Esophagus muscularis mucosa (tissue), 4 donors: Measurements from ENCODE around the gene CCNJL. TPM values are rescaled to one million over a fixed set of nuclear protein-coding genes. Genes with fewer than 3 reads are reported as not detected.

Experiments used
- DNase-seq: peaks from one replicate; pipeline ENCODE4 v3.0.0-alpha.2; 2017; ENCODE audit errors: extremely low spot score
- H3K27ac ChIP-seq, 4 donors: fragments of 200-600 bp; sonication (generic); replicated peaks in 1 of 4; 1 replicate in 3 of 4; 2 replicates in 1 of 4; pipeline ENCODE4 v1.5.1; 2016 to 2019; ENCODE audit warnings: mild to moderate bottlenecking in 1 of 4
- H3K27me3 ChIP-seq, 4 donors: fragments of 200-600 bp; sonication (generic); one replicate each; pipeline versions ENCODE4 v1.5.1 to v1.6.0; 2016 to 2019
- H3K36me3 ChIP-seq, 4 donors: fragments of 200-600 bp; sonication (generic); one replicate each; pipeline ENCODE4 v1.5.1; 2016 to 2019
- H3K4me1 ChIP-seq, 4 donors: fragments of 200-600 bp; sonication (generic); one replicate each; pipeline ENCODE4 v1.5.1; 2016 to 2019
- H3K4me3 ChIP-seq, 4 donors: fragments of 200-600 bp; sonication (generic); 1 replicate in 2 of 4; 2 replicates in 2 of 4; pipeline ENCODE4 v1.5.1; 2016 to 2019; ENCODE audit warnings: mild to moderate bottlenecking in 4 of 4, moderate library complexity in 1 of 4
- H3K9me3 ChIP-seq, 4 donors: fragments of 200-600 bp; sonication (generic); 1 replicate in 3 of 4; 2 replicates in 1 of 4; pipeline ENCODE4 v1.5.1; 2016 to 2019
- EP300 ChIP-seq: sonication (generic); formaldehyde crosslinking; IDR thresholded peaks from one replicate; pipeline ENCODE4 v1.6.1; 2017; ENCODE audit warnings: antibody characterized with exemption
- POLR2A ChIP-seq: fragments of 450-650 bp; IDR thresholded peaks from one replicate; pipeline ENCODE4 v1.6.1; 2017; ENCODE audit warnings: antibody characterized with exemption, moderate library complexity, mild to moderate bottlenecking, low read depth
- POLR2AphosphoS5 ChIP-seq, 2 donors: sonication (generic); formaldehyde crosslinking; IDR thresholded peaks; one replicate each; pipeline ENCODE4 v1.6.1; 2017; ENCODE audit warnings: antibody characterized with exemption in 2 of 2
- WGBS: methylation state at CpG from one replicate; pipeline ENCODE4 v1.1.5; 2018; 5-methylcytosine and 5-hydroxymethylcytosine counted together
- intact Hi-C: fragments of 100-400 bp; cut with DNase I; formaldehyde crosslinking; loops from one replicate; pipeline ENCODE4 v1.15.1; 2023
- total RNA-seq, 4 donors: library from RNA; depleted of rRNA; stranded (reverse); fragments of >200 nt; gene quantifications; one replicate each; pipeline versions ENCODE4 v1.1.0 to v1.2.1, GENCODE V29; 2016
- TF ChIP-seq, protein P1 (sequence below), 3 experiments: fragments of 200-600 bp in 2 of 3; fragments of 450-650 bp in 1 of 3; sonication (generic) in 2 of 3; IDR thresholded peaks; one replicate each; pipeline ENCODE4 v1.5.1; 2017 to 2019; ENCODE audit warnings: antibody characterized with exemption in 3 of 3, mild to moderate bottlenecking in 2 of 3, moderate library complexity in 1 of 3

The CCNJL gene
- total RNA-seq, 4 donors from 2014 or later = 0.83 to 2.5 (median 1.3) TPM

DNA sequence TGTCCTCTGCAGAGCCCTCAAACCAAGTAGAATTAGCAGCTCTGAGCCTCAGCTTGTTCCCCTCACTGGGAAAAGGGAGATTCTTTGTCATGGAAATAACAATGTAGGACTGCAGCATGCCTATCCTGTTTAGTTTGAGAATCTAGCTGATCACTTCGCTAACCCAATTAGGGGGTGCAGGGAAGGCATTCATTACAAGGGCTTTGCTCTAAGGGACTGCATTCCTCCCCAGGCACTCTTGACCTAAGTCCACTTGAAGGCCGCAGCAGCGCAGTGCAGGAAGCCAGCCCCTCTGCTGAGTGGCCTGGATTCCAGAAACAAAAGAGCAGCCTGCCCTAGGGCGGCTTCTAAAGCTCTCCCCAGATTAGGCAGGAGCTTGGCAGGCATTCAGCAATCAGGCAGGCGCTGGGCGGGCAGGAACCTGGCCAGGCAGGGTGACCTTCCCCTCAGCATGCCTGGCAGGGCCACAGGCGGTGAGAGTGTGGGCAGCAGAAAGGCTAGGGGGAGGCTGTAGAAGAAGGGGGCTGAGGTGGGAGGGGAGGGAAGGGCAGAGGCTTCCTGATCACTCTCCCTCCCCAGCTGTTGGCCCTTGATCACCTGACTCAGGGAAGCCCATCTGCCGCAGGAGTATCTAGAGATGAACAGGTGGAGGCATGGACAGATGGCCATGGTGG, 24.8 kb downstream of the CCNJL start:
- no peak for DNase-seq
- Histone ChIP-seq H3K27ac (peak overlapping the region; percentile 3 to 45 (median 22)), H3K36me3 (no peaks in the 10 kb centered on the region), H3K4me3 (no peak overlapping the region), H3K27me3 (no peaks in the 10 kb centered on the region), H3K4me1 (peaks cover 13 to 18% (median 17%) of the 10 kb centered on the region in 4 donors), H3K9me3 (no peaks in the 10 kb centered on the region)
- intact Hi-C loops = no loop called here
- TF ChIP-seq POLR2A = no peak
- peak in 1 of 2 donors; percentile 31 for TF ChIP-seq POLR2AphosphoS5 (IDR thresholded peaks at IDR 0.05)
- WGBS = 33% methylated on average over 5 of the region's 8 CpGs

DNA sequence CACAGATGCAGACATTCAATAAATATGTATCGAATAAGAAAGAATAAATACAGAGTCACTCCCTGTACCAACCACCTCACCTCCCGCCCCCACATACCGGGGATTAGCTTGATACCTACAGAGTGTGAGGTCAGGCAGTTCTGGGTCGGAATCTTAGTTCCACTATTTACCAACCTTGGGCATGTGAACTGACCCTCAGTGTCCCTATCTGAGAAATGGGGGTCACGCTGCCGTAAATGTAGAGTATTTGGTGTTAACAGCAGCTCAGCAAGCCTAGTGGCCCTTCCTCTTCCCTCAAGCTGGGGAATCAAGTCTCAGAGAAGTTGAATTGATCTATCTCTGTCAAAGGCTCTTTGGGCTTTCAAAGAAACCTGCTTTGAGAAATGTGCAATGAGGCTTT, 25.4 kb downstream of the CCNJL start:
- H3K9me3 ChIP-seq = no peaks in the 10 kb centered on the region
- WGBS = 90% methylated on average over 6 of the region's 6 CpGs
- intact Hi-C loops = no loop called here
- DNase-seq = no peak
- no peak for TF ChIP-seq EP300
- no peak for TF ChIP-seq POLR2A
- TF ChIP-seq POLR2AphosphoS5 (IDR thresholded peaks at IDR 0.05) = no peak
- TF ChIP-seq, protein P1, sequence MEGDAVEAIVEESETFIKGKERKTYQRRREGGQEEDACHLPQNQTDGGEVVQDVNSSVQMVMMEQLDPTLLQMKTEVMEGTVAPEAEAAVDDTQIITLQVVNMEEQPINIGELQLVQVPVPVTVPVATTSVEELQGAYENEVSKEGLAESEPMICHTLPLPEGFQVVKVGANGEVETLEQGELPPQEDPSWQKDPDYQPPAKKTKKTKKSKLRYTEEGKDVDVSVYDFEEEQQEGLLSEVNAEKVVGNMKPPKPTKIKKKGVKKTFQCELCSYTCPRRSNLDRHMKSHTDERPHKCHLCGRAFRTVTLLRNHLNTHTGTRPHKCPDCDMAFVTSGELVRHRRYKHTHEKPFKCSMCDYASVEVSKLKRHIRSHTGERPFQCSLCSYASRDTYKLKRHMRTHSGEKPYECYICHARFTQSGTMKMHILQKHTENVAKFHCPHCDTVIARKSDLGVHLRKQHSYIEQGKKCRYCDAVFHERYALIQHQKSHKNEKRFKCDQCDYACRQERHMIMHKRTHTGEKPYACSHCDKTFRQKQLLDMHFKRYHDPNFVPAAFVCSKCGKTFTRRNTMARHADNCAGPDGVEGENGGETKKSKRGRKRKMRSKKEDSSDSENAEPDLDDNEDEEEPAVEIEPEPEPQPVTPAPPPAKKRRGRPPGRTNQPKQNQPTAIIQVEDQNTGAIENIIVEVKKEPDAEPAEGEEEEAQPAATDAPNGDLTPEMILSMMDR (IDR thresholded peaks at IDR 0.05) = no peak
- H3K4me1 ChIP-seq = peaks cover 13 to 18% (median 17%) of the 10 kb centered on the region in 4 donors
- no peaks in the 10 kb centered on the region for H3K27me3 ChIP-seq
- H3K27ac ChIP-seq = peak overlapping the region in 1 of 4 donors; percentile 45
- H3K4me3 ChIP-seq = no peak overlapping the region
- H3K36me3 ChIP-seq = no peaks in the 10 kb centered on the region

DNA sequence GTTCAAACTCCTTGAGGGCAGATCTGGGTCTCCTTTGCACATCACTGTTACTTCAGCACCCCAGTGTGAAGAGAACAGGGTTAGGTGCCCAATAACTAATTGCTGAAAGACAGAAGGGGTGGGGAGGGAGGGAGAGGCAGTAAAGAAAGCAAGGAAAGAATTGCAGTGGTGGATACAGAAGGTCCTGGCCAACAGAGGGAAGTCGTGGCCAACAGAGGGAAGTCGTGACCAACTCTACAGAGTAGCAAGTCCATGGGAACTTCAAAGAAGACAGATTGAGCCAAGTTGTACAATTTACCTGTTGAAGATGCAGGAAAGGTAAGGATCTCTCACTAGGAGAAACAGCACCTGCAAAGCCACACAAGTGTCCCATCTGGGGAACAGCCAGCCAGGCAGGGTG, 27.0 kb downstream of the CCNJL start:
- Histone ChIP-seq H3K27me3 (no peaks in the 10 kb centered on the region), H3K4me1 (peaks cover 13 to 18% (median 17%) of the 10 kb centered on the region in 4 donors), H3K36me3 (peaks cover 0 to 1% (median 0%) of the 10 kb centered on the region in 4 donors), H3K27ac (no peak overlapping the region), H3K4me3 (no peak overlapping the region), H3K9me3 (no peaks in the 10 kb centered on the region)
- TF ChIP-seq, protein P1 (IDR thresholded peaks at IDR 0.05) = no peak
- TF ChIP-seq EP300 (no peak), POLR2AphosphoS5 (IDR thresholded peaks at IDR 0.05) (no peak), POLR2A (no peak)
- intact Hi-C loops = no loop called here
- DNase-seq = no peak
- 91% methylated on average over 2 of the region's 2 CpGs for WGBS

DNA sequence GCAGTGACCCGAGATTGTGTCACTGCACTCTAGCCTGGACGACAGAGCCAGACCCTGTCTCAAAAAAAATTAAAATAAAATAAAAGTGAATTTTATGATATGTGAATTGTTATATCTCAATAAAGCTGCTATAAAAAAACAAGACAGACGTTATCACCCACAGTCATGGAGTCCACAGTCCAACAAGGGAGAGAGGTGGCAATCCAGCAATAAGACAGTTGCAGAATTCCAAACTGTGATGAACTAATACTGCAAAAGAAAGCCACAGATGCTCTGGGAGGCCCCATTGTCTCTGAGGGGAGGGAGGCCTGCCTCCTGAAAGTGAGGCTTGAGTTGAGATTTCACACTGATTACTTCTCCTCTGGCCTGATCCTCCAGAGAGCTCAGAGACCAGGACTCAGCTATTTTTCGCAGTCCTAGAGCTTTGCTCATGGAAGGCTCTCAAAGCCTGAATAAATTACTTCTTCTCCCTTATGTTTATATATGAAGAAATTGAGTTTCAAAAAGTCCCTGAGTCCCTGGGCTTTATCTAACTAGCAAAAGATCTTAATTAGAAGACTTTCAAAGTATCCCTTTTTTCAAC, 28.0 kb downstream of the CCNJL start:
- no peak overlapping the region for H3K27ac ChIP-seq
- H3K27me3 ChIP-seq = no peaks in the 10 kb centered on the region
- DNase-seq = no peak
- H3K4me1 ChIP-seq = peaks cover 13 to 18% (median 17%) of the 10 kb centered on the region in 4 donors
- intact Hi-C loops = no loop called here
- no peaks in the 10 kb centered on the region for H3K9me3 ChIP-seq
- no peak for TF ChIP-seq POLR2AphosphoS5 (IDR thresholded peaks at IDR 0.05)
- TF ChIP-seq POLR2A = no peak
- no peak for TF ChIP-seq EP300
- TF ChIP-seq, protein P1 (IDR thresholded peaks at IDR 0.05) = no peak
- peaks cover 0 to 11% (median 0%) of the 10 kb centered on the region in 4 donors for H3K36me3 ChIP-seq
- 93% methylated on average over 4 of the region's 4 CpGs for WGBS
- H3K4me3 ChIP-seq = no peak overlapping the region

DNA sequence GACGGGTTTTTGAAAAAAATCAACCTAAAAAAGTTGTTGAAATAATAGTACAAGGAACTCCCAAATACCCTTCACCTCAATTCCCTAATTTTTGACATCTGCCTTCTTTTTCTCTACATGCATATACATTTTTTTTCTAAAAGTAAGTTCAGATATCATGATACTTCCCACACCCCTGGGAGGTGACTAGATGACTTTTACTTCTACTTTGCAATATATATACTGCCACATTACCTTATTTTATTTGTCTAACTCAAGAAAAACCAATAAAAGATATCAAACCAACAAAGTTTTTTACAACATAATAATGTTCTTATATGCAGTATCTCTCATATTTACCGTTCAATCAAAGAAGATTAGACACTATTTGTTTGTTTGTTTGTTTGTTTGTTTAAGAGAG, 31.1 kb downstream of the CCNJL start:
- no peak for DNase-seq
- Histone ChIP-seq H3K36me3 (peaks cover 0 to 29% (median 2%) of the 10 kb centered on the region in 4 donors), H3K27me3 (no peaks in the 10 kb centered on the region), H3K4me3 (no peak overlapping the region), H3K9me3 (no peaks in the 10 kb centered on the region), H3K4me1 (no peaks in the 10 kb centered on the region), H3K27ac (no peak overlapping the region)
- 96% methylated on average over 2 of the region's 2 CpGs for WGBS
- TF ChIP-seq POLR2AphosphoS5 (IDR thresholded peaks at IDR 0.05) = no peak
- no peak for TF ChIP-seq POLR2A
- TF ChIP-seq, protein P1 (IDR thresholded peaks at IDR 0.05) = no peak
- TF ChIP-seq EP300 = no peak
- intact Hi-C loops = no loop called here
